Skeletal muscle tissue (tissue), 4 donors: ENCODE measurements around the gene WDR74. TPM values are rescaled to one million over a fixed set of nuclear protein-coding genes. Genes with fewer than 3 reads are reported as not detected.
"Not testable (repeated sequence)": the region's sequence is repeated elsewhere in the genome, so short reads cannot be mapped to it uniquely, and the experiment has no call there.

ENCODE experiments used
- H3K27ac ChIP-seq: one replicate; pipeline ENCODE4 v1.7.0; 2013; ENCODE audit warnings: mild to moderate bottlenecking, low read depth, low read length, inconsistent platforms
- H3K27me3 ChIP-seq, 3 donors: one replicate each; pipeline ENCODE4 v1.7.0; 2013; ENCODE audit warnings: low read length in 3 of 3; ENCODE audit not compliant: control insufficient read depth in 3 of 3, insufficient read depth in 3 of 3
- H3K36me3 ChIP-seq, 3 donors: one replicate each; pipeline ENCODE4 v1.7.0; 2013; ENCODE audit warnings: low read length in 3 of 3; ENCODE audit not compliant: control insufficient read depth in 3 of 3, insufficient read depth in 3 of 3
- H3K4me1 ChIP-seq, 3 donors: one replicate each; pipeline ENCODE4 v1.7.0; 2013; ENCODE audit warnings: low read length in 3 of 3, mild to moderate bottlenecking in 3 of 3; ENCODE audit not compliant: control insufficient read depth in 3 of 3, insufficient read depth in 3 of 3
- H3K4me3 ChIP-seq, 3 donors: one replicate each; pipeline ENCODE4 v1.7.0; 2013; ENCODE audit warnings: low read length in 3 of 3
- H3K9ac ChIP-seq, 3 donors: one replicate each; pipeline ENCODE4 v1.7.0; 2013; ENCODE audit warnings: low read length in 3 of 3, mild to moderate bottlenecking in 3 of 3, moderate library complexity in 2 of 3, low read depth in 1 of 3
- H3K9me3 ChIP-seq, 3 donors: one replicate each; pipeline ENCODE4 v1.7.0; 2013; ENCODE audit warnings: low read length in 3 of 3; ENCODE audit not compliant: control insufficient read depth in 3 of 3
- total RNA-seq: library from RNA; depleted of rRNA; stranded (reverse); fragments of >200 nt; gene quantifications from one replicate; pipeline ENCODE4 v1.2.3, GENCODE V29; 2014
- donor health status: Osteomylitis.

WDR74 gene
- total RNA-seq, 1 donor from 2014 or later, result 65.8 TPM

DNA sequence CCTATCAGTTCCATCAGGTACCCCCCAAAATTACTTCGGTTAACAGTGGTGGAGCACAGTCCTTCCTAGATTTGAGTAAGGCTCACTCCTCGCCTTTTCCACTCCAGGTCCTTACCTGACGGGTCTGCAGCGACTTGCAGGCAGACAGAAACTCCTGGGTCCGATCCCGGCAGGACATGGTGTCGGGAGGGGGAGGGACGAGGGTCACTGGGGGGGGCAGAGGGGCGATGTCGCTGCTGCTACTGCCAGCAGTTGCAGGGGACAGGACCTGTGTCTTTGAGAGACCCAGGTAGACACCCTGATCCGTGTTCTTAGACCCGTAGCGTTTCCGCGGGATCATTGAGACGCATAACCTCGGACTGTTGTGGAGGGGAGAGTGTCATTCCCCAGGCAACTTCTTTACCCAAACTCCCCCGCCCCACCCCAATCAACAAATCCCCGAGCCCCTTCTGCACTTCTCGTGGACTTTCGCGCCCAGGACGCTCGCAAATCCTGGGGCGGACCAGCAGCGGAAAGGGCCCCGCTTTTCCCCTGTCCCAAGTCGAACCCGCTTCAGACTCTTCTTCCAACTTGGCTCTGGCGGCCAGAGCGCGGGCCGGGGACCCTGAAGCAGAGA lies 8.4 kb downstream of the WDR74 start:
- H3K4me1 ChIP-seq, result peaks cover 24 to 36% (median 35%) of the 10 kb centered on the region in 3 donors
- H3K4me3 ChIP-seq, result peak overlapping the region; percentile 63 to 91 (median 88)
- H3K27me3 ChIP-seq, result no peaks in the 10 kb centered on the region
- peaks cover 31 to 40% (median 39%) of the 10 kb centered on the region in 3 donors for H3K36me3 ChIP-seq
- peak overlapping the region; percentile 98 for H3K27ac ChIP-seq
- H3K9me3 ChIP-seq, result no peaks in the 10 kb centered on the region
- peak overlapping the region; percentile 92 to 97 (median 96) for H3K9ac ChIP-seq

DNA sequence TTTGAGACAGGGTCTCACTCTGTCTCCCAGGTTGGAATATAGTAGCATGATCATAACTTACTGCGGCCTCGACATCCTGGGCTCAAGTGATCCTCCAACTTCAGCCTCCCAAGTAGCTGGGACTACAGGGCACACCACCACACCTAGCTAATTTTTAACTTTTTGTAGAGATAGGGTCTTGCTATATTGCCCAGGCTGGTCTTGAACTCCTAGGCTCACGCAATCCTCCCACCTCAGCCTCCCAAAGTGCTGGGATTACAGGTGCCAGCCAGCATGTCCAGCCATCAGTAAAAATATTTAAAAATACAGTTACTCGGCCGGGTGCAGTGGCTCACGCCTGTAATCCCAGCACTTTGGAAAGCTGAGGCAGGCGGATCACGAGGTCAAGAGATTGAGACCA lies 11.3 kb downstream of the WDR74 start:
- H3K9ac ChIP-seq, H3K27ac ChIP-seq, H3K9me3 ChIP-seq, H3K4me3 ChIP-seq, H3K27me3 ChIP-seq: not testable (repeated sequence)
- H3K36me3 ChIP-seq, result peaks cover 35 to 42% (median 41%) of the 10 kb centered on the region in 3 donors
- H3K4me1 ChIP-seq, result peaks cover 19 to 25% (median 23%) of the 10 kb centered on the region in 3 donors

DNA sequence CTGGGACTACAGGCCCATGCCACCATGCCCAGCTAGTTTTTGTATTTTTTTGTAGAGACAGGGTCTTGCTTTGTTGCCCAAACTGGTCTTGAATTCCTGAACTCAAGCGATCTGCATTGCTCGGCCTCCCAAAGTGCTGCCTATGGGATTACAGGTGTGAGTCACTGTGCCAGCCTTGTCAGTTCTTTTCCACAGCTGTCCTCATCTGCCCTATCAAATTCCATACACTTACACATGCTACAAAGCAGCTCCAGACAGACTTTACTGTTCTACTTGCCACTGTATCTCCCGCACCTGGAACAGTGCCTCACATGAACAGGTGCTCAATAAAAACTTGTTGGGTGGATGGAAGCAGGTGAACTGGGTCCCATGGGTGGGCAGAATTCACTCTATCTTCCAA lies 15.7 kb downstream of the WDR74 start:
- H3K27ac ChIP-seq, result no peak overlapping the region
- peaks cover 62 to 67% (median 64%) of the 10 kb centered on the region in 3 donors for H3K36me3 ChIP-seq
- no peaks in the 10 kb centered on the region for H3K9me3 ChIP-seq
- no peak overlapping the region for H3K4me3 ChIP-seq
- H3K27me3 ChIP-seq, result no peaks in the 10 kb centered on the region
- H3K4me1 ChIP-seq, result no peaks in the 10 kb centered on the region
- H3K9ac ChIP-seq, result no peak overlapping the region

DNA sequence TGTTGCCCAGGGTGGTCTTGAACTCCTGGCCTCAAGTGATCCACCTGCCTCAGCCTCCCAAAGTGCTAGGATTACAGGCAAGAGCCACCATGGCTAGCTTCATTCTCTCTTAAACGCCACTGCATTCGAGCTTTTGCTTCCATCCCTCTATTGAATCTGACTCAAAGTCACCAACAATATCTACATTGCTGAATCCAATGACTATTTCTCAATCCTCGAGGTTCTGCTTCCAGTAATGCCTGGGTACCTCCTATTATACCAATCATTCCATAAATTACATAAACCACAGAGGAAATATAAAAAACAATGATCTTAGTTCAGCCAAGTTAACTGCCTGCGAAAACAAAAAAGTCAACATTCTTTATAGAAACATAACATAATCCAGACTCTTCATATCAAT lies 22.3 kb downstream of the WDR74 start:
- Histone ChIP-seq H3K27ac (no peak overlapping the region), H3K27me3 (no peaks in the 10 kb centered on the region), H3K4me3 (no peak overlapping the region), H3K36me3 (peaks cover 25 to 28% (median 25%) of the 10 kb centered on the region in 3 donors), H3K4me1 (no peaks in the 10 kb centered on the region), H3K9ac (no peak overlapping the region), H3K9me3 (no peaks in the 10 kb centered on the region)

DNA sequence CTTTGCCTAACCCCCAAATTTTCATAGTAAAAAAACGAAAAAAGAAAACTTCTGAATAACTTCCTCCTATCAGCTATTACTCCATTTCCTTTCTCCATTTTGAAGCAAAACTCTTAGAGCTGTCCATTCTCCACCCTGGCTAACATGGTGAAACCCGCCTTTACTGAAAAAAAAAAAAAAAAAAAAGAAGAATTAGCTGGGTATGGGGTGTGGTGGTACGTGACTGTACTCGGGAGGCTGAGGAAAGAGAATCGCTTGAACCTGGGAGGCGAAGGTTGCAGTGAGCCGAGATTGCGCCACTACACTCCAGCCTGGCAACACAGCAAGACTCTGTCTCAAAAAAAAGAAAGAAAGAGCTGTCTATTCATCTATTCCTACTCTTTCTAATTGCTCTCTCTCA lies 22.8 kb downstream of the WDR74 start:
- H3K9ac ChIP-seq, result no peak overlapping the region

DNA sequence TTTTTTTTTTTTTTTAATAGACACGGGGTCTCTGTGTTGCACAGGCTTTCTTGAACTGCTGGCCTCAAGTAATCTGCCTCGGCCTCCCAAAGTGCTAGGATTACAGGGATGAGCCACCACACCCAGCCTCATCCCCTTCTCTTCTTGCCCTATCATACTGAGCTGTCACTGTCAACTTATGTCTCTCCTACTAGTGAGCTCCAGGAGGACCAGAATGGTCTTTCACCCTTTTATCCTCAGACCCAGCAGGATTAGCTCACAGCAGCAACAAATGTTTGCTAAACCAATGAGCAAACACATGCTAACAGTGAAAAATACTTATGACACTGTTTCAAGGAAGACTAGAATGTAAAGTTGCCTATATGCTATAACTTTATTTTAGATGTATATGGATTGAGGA lies 27.7 kb downstream of the WDR74 start:
- Histone ChIP-seq H3K27ac (no peak overlapping the region), H3K4me1 (peaks cover 4% of the 10 kb centered on the region in 3 donors), H3K9ac (no peak overlapping the region), H3K36me3 (peaks cover 0 to 5% (median 5%) of the 10 kb centered on the region in 3 donors), H3K27me3 (no peaks in the 10 kb centered on the region), H3K4me3 (no peak overlapping the region), H3K9me3 (no peaks in the 10 kb centered on the region)

More for the DNA sequence above, 22.8 kb downstream of the WDR74 start:
- no peaks in the 10 kb centered on the region for H3K9me3 ChIP-seq
- peaks cover 20 to 25% (median 21%) of the 10 kb centered on the region in 3 donors for H3K36me3 ChIP-seq
- H3K4me1 ChIP-seq, result no peaks in the 10 kb centered on the region
- H3K4me3 ChIP-seq, result no peak overlapping the region
- H3K27me3 ChIP-seq, result no peaks in the 10 kb centered on the region
- no peak overlapping the region for H3K27ac ChIP-seq

DNA sequence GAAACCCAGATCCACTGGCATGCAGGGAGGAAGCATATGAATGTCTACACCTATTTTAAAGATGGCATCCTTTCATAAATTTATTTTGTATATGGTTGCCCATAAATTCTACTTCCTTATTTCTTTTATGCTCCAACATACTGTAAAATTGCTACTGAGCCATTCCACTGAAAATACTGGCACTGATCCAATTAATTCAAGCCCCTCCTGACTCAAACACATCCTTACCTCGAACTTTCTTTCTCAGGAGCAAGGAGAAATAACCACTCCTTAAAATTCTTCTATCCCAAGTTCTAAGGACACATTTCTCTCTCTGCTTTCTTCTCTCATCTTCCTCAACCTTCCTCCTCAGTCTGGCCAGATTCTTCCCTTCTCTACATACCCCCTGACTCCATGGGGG lies 28.6 kb downstream of the WDR74 start:
- Histone ChIP-seq H3K4me3 (no peak overlapping the region), H3K27ac (no peak overlapping the region), H3K27me3 (no peaks in the 10 kb centered on the region), H3K9ac (no peak overlapping the region), H3K36me3 (peaks cover 0 to 5% (median 0%) of the 10 kb centered on the region in 3 donors), H3K4me1 (peaks cover 10 to 12% (median 11%) of the 10 kb centered on the region in 3 donors), H3K9me3 (no peaks in the 10 kb centered on the region)

DNA sequence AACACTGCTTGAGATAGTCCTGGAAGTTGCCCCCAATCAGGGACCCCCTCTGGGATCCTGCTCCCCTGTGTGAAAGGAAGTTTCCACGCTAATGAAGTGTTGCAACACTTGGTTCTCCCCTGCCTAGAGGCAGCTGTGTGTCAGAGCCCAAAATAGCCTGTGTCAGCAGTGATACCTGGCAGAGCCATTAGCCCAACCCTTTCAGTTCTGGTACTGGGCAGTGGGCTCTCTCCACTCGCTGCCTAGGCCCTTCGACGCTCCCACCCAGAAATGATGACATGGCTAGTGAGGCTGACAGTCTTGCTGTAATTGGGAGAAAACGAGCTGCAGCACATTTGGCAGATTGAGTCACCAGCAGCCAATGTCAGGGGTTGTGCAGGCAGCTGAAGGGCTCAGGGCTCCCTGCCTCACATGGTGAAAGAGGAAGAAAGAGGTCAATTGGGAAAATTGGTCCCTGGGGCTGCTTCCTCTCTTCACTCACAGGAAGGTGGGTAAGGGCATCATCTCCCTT lies 32.7 kb downstream of the WDR74 start:
- H3K4me3 ChIP-seq, result peak overlapping the region; percentile 79 to 93 (median 88)
- H3K4me1 ChIP-seq, result peaks cover 22 to 28% (median 26%) of the 10 kb centered on the region in 3 donors
- H3K27ac ChIP-seq, result peak overlapping the region; percentile 97
- no peaks in the 10 kb centered on the region for H3K9me3 ChIP-seq
- no peaks in the 10 kb centered on the region for H3K27me3 ChIP-seq
- peaks cover 16 to 20% (median 18%) of the 10 kb centered on the region in 3 donors for H3K36me3 ChIP-seq
- peak overlapping the region; percentile 77 to 96 (median 94) for H3K9ac ChIP-seq

DNA sequence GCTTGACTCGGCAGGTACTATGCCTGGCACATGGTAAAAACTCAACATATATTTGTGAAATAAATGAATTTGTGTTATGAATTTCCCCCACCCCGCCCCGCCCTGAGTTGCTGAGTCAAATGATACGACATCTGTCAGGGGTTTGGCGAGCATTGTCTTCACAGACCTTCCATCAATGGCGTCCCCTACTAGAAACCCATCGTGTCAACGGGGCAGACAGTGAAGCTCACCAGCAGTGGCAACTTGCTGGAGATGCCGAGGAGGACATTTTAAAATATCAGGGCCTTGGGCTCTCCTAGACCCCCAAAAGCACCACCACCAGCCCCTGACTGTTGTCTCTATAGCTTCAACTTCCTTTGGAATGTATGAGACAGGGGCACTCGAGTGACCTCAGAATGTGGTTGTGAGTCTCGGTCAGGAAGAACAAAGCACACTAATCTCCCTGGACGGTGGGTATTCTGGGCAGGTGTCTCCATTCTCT lies 33.4 kb downstream of the WDR74 start:
- H3K4me3 ChIP-seq, result peak overlapping the region; percentile 79 to 93 (median 88)
- H3K9me3 ChIP-seq, result no peaks in the 10 kb centered on the region
- H3K27ac ChIP-seq, result peak overlapping the region; percentile 97
- peaks cover 22 to 28% (median 26%) of the 10 kb centered on the region in 3 donors for H3K4me1 ChIP-seq
- H3K9ac ChIP-seq, result peak overlapping the region; percentile 94 to 97 (median 96)
- H3K27me3 ChIP-seq, result no peaks in the 10 kb centered on the region
- peaks cover 23 to 27% (median 24%) of the 10 kb centered on the region in 3 donors for H3K36me3 ChIP-seq
